IPS-15b (cell line): ENCODE results near the gene APH1B.
"Not testable (repeated sequence)": the region's sequence is repeated elsewhere in the genome, so short reads cannot be mapped to it uniquely, and the experiment has no call there.

Experiments used
- H3K27me3 ChIP-seq: one replicate; pipeline ENCODE4 v1.6.1; 2013; ENCODE audit warnings: low read length; ENCODE audit not compliant: control insufficient read depth, insufficient read depth
- H3K36me3 ChIP-seq: one replicate; pipeline ENCODE4 v1.6.1; 2013; ENCODE audit warnings: low read length; ENCODE audit not compliant: control insufficient read depth, insufficient read depth
- H3K4me1 ChIP-seq: one replicate; pipeline ENCODE4 v1.6.1; 2013; ENCODE audit warnings: mild to moderate bottlenecking, low read length; ENCODE audit not compliant: control insufficient read depth, insufficient read depth
- H3K4me3 ChIP-seq: one replicate; pipeline ENCODE4 v1.5.1; 2013; ENCODE audit warnings: low read depth, low read length
- H3K9ac ChIP-seq: one replicate; pipeline ENCODE4 v1.6.1; 2013; ENCODE audit warnings: low read depth, mild to moderate bottlenecking, low read length
- H3K9me3 ChIP-seq: one replicate; pipeline ENCODE4 v1.6.1; 2013; ENCODE audit warnings: mild to moderate bottlenecking, low read length; ENCODE audit not compliant: control insufficient read depth, insufficient read depth

APH1B gene

GRCh38 chr15:63337046-63337445 is 59.6 kb downstream of the APH1B start:
- H3K9ac ChIP-seq: no peak overlapping the region
- H3K4me3 ChIP-seq: no peak overlapping the region
- no peaks in the 10 kb centered on the region for H3K9me3 ChIP-seq
- H3K36me3 ChIP-seq: no peaks in the 10 kb centered on the region
- no peaks in the 10 kb centered on the region for H3K27me3 ChIP-seq
- peaks cover 27% of the 10 kb centered on the region for H3K4me1 ChIP-seq

GRCh38 chr15:63338170-63338569 is 60.8 kb downstream of the APH1B start:
- Histone ChIP-seq H3K9ac (no peak overlapping the region), H3K27me3 (no peaks in the 10 kb centered on the region), H3K9me3 (no peaks in the 10 kb centered on the region), H3K36me3 (no peaks in the 10 kb centered on the region), H3K4me3 (no peak overlapping the region), H3K4me1 (peaks cover 27% of the 10 kb centered on the region)

- Histone ChIP-seq H3K9me3 (no peaks in the 10 kb centered on the region), H3K4me3 (no peak overlapping the region), H3K9ac (no peak overlapping the region), H3K4me1 (peaks cover 27% of the 10 kb centered on the region), H3K36me3 (no peaks in the 10 kb centered on the region), H3K27me3 (no peaks in the 10 kb centered on the region)
These were observed 61.8 kb downstream of the APH1B start for GRCh38 chr15:63339006-63339766.

GRCh38 chr15:63339836-63340235 is 62.4 kb downstream of the APH1B start:
- Histone ChIP-seq H3K27me3 (no peaks in the 10 kb centered on the region), H3K36me3 (no peaks in the 10 kb centered on the region), H3K4me1 (peaks cover 27% of the 10 kb centered on the region), H3K4me3 (peak overlapping the region; percentile 6), H3K9me3 (no peaks in the 10 kb centered on the region), H3K9ac (no peak overlapping the region)

GRCh38 chr15:63340353-63340752 is 62.9 kb downstream of the APH1B start:
- Histone ChIP-seq H3K4me1 (peaks cover 27% of the 10 kb centered on the region), H3K4me3 (peak overlapping the region; percentile 6), H3K27me3 (no peaks in the 10 kb centered on the region), H3K36me3 (no peaks in the 10 kb centered on the region), H3K9ac (no peak overlapping the region), H3K9me3 (no peaks in the 10 kb centered on the region)

- no peaks in the 10 kb centered on the region for H3K36me3 ChIP-seq
- H3K4me3 ChIP-seq: no peak overlapping the region
- no peaks in the 10 kb centered on the region for H3K27me3 ChIP-seq
- H3K4me1 ChIP-seq: peaks cover 27% of the 10 kb centered on the region
- H3K9ac ChIP-seq: no peak overlapping the region
- H3K9me3 ChIP-seq: no peaks in the 10 kb centered on the region
These were observed 63.5 kb downstream of the APH1B start for GRCh38 chr15:63340878-63341277.

- Histone ChIP-seq H3K4me3 (no peak overlapping the region), H3K9ac (no peak overlapping the region), H3K4me1 (peaks cover 27% of the 10 kb centered on the region), H3K27me3 (no peaks in the 10 kb centered on the region), H3K36me3 (no peaks in the 10 kb centered on the region), H3K9me3 (no peaks in the 10 kb centered on the region)
These were observed 64.5 kb downstream of the APH1B start for GRCh38 chr15:63341898-63342297.

- H3K9me3 ChIP-seq, H3K27me3 ChIP-seq, H3K9ac ChIP-seq, H3K36me3 ChIP-seq, H3K4me3 ChIP-seq: not testable (repeated sequence)
- H3K4me1 ChIP-seq: peaks cover 27% of the 10 kb centered on the region
These were observed 65.7 kb downstream of the APH1B start for GRCh38 chr15:63342996-63343562.

GRCh38 chr15:63344731-63345390 is 67.5 kb downstream of the APH1B start:
- H3K9me3 ChIP-seq: no peaks in the 10 kb centered on the region
- H3K36me3 ChIP-seq: no peaks in the 10 kb centered on the region
- H3K4me3 ChIP-seq: no peak overlapping the region
- H3K9ac ChIP-seq: no peak overlapping the region
- H3K27me3 ChIP-seq: no peaks in the 10 kb centered on the region
- peaks cover 15% of the 10 kb centered on the region for H3K4me1 ChIP-seq

GRCh38 chr15:63345391-63345752 is 68.0 kb downstream of the APH1B start:
- H3K4me3 ChIP-seq: no peak overlapping the region

GRCh38 chr15:63347074-63347857 is 69.9 kb downstream of the APH1B start:
- Histone ChIP-seq H3K4me1 (no peaks in the 10 kb centered on the region), H3K36me3 (no peaks in the 10 kb centered on the region)

More at GRCh38 chr15:63345391-63345752, 68.0 kb downstream of the APH1B start:
- Histone ChIP-seq H3K9ac (no peak overlapping the region), H3K4me1 (peaks cover 11% of the 10 kb centered on the region), H3K36me3 (no peaks in the 10 kb centered on the region), H3K27me3 (no peaks in the 10 kb centered on the region), H3K9me3 (no peaks in the 10 kb centered on the region)

More at GRCh38 chr15:63347074-63347857, 69.9 kb downstream of the APH1B start:
- H3K4me3 ChIP-seq: no peak overlapping the region
- H3K9ac ChIP-seq: no peak overlapping the region
- H3K9me3 ChIP-seq: no peaks in the 10 kb centered on the region
- no peaks in the 10 kb centered on the region for H3K27me3 ChIP-seq
